Muscle of back (tissue), 11 donors: ENCODE data around the gene ZBTB44. TPM values are rescaled to one million over a fixed set of nuclear protein-coding genes. Genes with fewer than 3 reads are reported as not detected.
"Not testable (repeated sequence)": the region's sequence is repeated elsewhere in the genome, so short reads cannot be mapped to it uniquely, and the experiment has no call there.

Experiments used
- DNase-seq, 3 donors: peaks; one replicate each; pipeline versions ENCODE4 v3.0.0 to v3.0.0-alpha.2; 2013
- polyA plus RNA-seq, 10 donors: library from polyadenylated mRNA; unstranded; fragments of 120-200 nt; gene quantifications; one replicate each; pipeline ENCODE4 v1.2.1, GENCODE V29; 2013; ENCODE audit not compliant: insufficient read length in 10 of 10

The ZBTB44 gene
- polyA plus RNA-seq, 10 donors = 23.6 to 39.4 (median 30.9) TPM

- no peak for DNase-seq
Measured at GRCh38 chr11:130199792-130200191, 114.9 kb downstream of the ZBTB44 start.

- no peak for DNase-seq
Measured at GRCh38 chr11:130198964-130199363, 115.8 kb downstream of the ZBTB44 start.

DNA sequence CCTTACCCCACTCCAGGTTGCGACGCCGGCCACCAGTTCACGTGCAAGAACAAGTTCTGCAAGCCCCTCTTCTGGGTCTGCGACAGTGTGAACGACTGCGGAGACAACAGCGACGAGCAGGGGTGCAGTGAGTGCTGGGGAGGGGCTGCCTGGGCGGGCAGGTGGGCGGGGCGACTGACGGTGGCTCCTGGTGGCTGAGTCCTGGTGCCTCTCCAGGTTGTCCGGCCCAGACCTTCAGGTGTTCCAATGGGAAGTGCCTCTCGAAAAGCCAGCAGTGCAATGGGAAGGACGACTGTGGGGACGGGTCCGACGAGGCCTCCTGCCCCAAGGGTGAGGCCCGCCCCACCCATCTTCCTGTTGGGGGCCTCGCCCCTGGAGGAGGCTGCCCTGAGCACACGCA, 116.4 kb downstream of the ZBTB44 start:
- DNase-seq = no peak

DNA sequence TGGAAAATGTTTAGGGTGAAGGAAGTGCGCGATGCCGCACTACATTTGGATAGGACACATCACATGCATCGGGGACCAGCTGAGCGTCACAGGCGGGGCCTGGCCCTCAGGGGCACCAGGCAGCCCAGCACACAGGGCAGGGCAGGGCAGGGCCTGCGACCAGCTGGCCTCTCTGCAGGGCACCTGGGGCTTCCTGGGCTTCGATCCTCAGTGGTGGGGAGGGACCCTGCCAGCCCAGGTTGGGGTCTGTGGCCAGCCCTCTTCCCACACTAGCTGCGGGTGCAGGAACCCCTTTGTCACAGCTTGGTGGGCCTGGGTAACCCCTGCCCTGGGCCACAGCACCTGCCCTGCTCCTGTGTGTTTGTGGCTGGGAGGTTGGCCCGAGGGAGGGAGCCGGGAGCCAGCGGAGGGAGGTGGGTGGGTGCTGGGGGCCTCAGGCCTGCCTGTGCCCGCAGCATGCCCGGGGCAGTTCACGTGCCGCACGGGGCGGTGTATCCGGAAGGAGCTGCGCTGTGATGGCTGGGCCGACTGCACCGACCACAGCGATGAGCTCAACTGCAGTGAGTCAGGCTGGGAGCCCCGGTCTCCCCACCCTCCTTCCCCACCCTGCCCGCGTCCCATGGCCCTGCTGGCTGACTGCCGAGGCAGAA, 117.2 kb downstream of the ZBTB44 start:
- DNase-seq = no peak

GRCh38 chr11:130194241-130195023, 120.3 kb downstream of the ZBTB44 start:
- no peak for DNase-seq

GRCh38 chr11:130193551-130193950, 121.2 kb downstream of the ZBTB44 start:
- DNase-seq = not testable (repeated sequence)

- DNase-seq = no peak
Measured at GRCh38 chr11:130192845-130193267, 121.9 kb downstream of the ZBTB44 start.

DNA sequence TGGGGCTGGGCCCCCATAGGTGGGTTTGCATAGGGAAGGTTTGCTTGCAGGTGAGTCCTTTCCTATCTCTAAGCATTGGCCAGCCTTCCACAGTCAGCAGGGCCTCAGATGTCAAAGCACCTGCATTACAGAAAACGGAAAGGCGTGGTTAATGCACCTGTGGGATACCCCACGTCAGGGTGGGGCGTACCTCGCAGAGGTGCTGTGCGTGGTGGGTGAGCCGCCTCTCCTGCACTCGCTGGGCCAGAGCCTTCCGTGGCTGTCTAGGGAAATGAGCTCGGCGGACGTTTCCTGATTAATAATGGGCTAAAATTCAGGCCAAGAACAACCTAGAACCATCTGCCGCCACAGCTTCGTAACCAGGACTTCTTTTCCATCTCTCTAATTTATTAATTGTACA, 122.8 kb downstream of the ZBTB44 start:
- no peak for DNase-seq

DNA sequence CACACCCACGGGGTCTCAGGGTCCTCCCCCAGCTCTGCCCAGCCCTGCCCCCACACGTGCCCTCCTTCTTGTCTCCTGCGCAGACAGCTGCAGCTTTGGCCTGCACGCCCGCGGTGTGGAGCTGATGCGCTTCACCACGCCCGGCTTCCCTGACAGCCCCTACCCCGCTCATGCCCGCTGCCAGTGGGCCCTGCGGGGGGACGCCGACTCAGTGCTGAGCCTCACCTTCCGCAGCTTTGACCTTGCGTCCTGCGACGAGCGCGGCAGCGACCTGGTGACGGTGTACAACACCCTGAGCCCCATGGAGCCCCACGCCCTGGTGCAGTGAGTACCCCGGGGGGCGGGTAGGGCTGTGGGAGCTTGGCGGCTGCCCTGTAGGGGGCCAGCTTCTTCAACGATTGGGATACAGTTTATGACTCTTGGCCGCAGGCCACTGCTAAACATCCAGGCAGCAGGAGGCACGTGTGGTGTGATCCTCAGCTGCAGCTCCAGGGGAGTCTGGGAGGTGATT, 124.3 kb downstream of the ZBTB44 start:
- DNase-seq = no peak

GRCh38 chr11:130189492-130190210, 125.1 kb downstream of the ZBTB44 start:
- no peak for DNase-seq

- no peak for DNase-seq
Measured at GRCh38 chr11:130188585-130189347, 126.0 kb downstream of the ZBTB44 start.

- no peak for DNase-seq
Measured at GRCh38 chr11:130188047-130188446, 126.7 kb downstream of the ZBTB44 start.

DNA sequence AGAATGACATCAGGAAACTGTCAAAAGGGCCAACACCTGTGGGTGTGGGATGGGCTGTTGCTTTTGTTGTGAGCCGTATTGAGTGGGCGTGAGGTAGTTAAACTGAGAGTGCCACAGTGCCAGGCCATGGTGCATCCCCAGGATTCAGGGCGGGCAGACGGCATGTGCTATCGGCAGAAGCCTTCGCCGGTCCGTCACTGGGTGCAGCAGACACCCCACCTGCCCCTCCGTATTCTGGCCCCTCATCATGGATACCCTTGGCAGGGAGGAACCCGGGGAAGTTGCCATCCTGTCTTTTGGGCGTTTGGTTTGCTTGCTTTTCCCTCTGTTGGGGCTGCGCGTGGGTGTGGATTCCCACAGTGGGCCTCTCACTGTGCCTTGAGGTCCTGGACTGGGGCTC, 127.6 kb downstream of the ZBTB44 start:
- DNase-seq = no peak

- DNase-seq = no peak
Measured at GRCh38 chr11:130183878-130184610, 130.7 kb downstream of the ZBTB44 start.

- peak in 1 of 3 donors; percentile 30 for DNase-seq
Measured at GRCh38 chr11:130181295-130182272, 133.1 kb downstream of the ZBTB44 start.

GRCh38 chr11:130180896-130181294, 133.8 kb downstream of the ZBTB44 start:
- DNase-seq = no peak

GRCh38 chr11:130180491-130180890, 134.2 kb downstream of the ZBTB44 start:
- DNase-seq = no peak

DNA sequence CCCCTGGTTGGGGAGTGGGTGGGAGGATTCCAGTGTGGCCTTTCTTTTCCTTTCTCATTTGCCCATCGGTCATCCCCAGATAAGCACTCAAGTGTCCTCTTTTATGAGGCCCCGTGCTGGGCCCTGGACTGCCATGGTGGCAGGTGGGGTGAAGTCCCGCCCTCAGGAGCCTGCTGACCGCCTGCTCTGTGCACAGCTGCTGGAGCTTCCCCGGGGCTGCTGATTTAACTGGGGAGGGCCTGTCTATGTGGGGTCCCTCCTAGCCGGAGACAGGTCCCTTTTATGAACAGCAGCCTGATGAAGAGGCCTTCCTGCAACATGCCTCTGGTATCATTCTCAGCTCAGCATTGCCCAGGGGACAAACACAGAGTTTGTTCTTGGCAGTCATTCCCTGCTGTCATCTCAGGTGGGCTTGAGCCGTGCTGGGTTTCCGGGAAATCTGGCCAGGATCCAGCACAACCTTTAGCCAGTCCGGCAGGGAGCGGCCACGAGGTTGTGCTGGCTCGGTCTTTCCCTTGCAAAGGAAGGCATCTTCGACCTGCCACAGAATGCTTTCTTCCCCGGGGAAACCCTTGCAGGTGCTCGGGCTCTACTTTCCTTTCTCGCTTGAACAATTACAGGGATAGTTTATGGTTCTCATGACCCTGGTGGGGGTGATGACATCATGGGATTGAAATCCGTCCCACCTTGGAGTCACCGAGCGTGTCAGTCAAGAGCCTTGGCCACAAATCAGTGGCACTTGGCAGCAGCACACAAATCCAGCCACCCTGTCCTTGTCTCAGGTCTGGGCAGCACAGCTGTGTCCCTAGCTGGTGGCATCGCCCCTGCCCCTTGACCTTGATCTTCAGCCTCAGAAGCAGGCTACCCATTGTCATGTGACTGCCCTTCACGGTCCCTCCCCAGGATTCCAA, 135.1 kb downstream of the ZBTB44 start:
- DNase-seq = no peak
